Cerebellar cortex (tissue), 1 donor: Measurements from ENCODE around the gene LRRTM3.
A peak's percentile ranks its signal among the peaks of the same experiment; 100 is the strongest.

Experiments used
- DNase-seq: peaks from one replicate; pipeline ENCODE4 v3.0.0-alpha.2; 2015; ENCODE audit warnings: low spot score

Gene LRRTM3

GRCh38 chr10:67022099-67022498, 96.3 kb downstream of the LRRTM3 start:
- no peak for DNase-seq

GRCh38 chr10:67033878-67034277, 108.0 kb downstream of the LRRTM3 start:
- DNase-seq, result no peak

GRCh38 chr10:67036808-67037207, 111.0 kb downstream of the LRRTM3 start:
- no peak for DNase-seq

- no peak for DNase-seq
Measured at GRCh38 chr10:67043041-67043440, 117.2 kb downstream of the LRRTM3 start.

- no peak for DNase-seq
Measured at GRCh38 chr10:67045404-67045803, 119.6 kb downstream of the LRRTM3 start.

- no peak for DNase-seq
Measured at GRCh38 chr10:67046507-67046906, 120.7 kb downstream of the LRRTM3 start.

GRCh38 chr10:67049988-67050387, 124.2 kb downstream of the LRRTM3 start:
- DNase-seq, result no peak

GRCh38 chr10:67050415-67050814, 124.6 kb downstream of the LRRTM3 start:
- no peak for DNase-seq

- DNase-seq, result no peak
Measured at GRCh38 chr10:67072654-67073053, 146.8 kb downstream of the LRRTM3 start.

- DNase-seq, result peak; percentile 57
Measured at GRCh38 chr10:67075491-67075971, 149.7 kb downstream of the LRRTM3 start.

GRCh38 chr10:67076144-67076543, 150.3 kb downstream of the LRRTM3 start:
- DNase-seq, result peak; percentile 11

- no peak for DNase-seq
Measured at GRCh38 chr10:67077376-67077775, 151.5 kb downstream of the LRRTM3 start.

GRCh38 chr10:67079126-67079525, 153.3 kb downstream of the LRRTM3 start:
- peak; percentile 28 for DNase-seq

- DNase-seq, result peak; percentile 12
Measured at GRCh38 chr10:67086327-67087134, 160.7 kb downstream of the LRRTM3 start.

- no peak for DNase-seq
Measured at GRCh38 chr10:67087135-67087425, 161.2 kb downstream of the LRRTM3 start.

- peak; percentile 80 for DNase-seq
Measured at GRCh38 chr10:67088036-67088435, 162.2 kb downstream of the LRRTM3 start.

GRCh38 chr10:67095531-67095930, 169.7 kb downstream of the LRRTM3 start:
- no peak for DNase-seq

GRCh38 chr10:67098461-67098860, 172.6 kb downstream of the LRRTM3 start:
- DNase-seq, result no peak

- DNase-seq, result no peak
Measured at GRCh38 chr10:67100951-67101350, 175.1 kb downstream of the LRRTM3 start.

- no peak for DNase-seq
Measured at GRCh38 chr10:67107670-67108069, 181.8 kb downstream of the LRRTM3 start.

GRCh38 chr10:67110286-67110685, 184.4 kb downstream of the LRRTM3 start:
- DNase-seq, result peak; percentile 22

GRCh38 chr10:67112765-67113164, 186.9 kb downstream of the LRRTM3 start:
- DNase-seq, result no peak

GRCh38 chr10:67114945-67115344, 189.1 kb downstream of the LRRTM3 start:
- DNase-seq, result no peak

GRCh38 chr10:67115972-67116371, 190.1 kb downstream of the LRRTM3 start:
- DNase-seq, result no peak
